GM18526 (cell line): ENCODE measurements around the gene TIRAP.

ENCODE experiments used
- POLR2A ChIP-seq: IDR thresholded peaks from 3 replicates; pipeline ENCODE4 v1.6.1; 2011; ENCODE audit not compliant: insufficient read length; ENCODE audit errors: extremely low read depth

The TIRAP gene

DNA sequence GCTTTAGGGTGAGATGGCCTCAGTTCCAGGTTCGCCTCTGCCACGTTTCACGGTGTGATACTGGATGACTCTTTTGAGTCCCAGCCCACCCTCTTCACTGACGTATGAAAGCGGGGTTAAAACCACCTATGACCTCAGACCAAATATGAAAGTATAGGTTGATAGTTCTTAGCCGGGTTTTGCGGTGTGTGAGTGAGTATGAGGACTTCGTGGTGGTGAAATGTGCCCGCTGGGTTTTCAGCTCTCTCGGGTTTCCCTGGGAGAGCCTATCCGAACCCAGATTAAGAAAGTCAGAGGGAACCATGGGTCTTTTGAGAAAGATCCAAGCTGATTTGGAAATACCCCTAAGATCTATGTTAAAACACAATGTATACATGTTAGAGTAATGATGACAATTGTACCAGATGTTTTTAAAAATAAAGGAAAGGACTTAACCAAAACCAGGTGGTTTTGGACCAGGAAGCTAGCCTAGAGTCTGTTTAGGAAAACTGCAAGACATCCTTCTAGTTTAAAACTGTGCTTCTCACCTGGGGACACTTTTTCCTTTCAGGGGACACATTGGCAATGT lies 46.8 kb downstream of the TIRAP start:
- no peak for TF ChIP-seq POLR2A

GRCh38 chr11:126331286-126331685 lies 48.4 kb downstream of the TIRAP start:
- TF ChIP-seq POLR2A = no peak

GRCh38 chr11:126332221-126332711 lies 49.4 kb downstream of the TIRAP start:
- TF ChIP-seq POLR2A = no peak

DNA sequence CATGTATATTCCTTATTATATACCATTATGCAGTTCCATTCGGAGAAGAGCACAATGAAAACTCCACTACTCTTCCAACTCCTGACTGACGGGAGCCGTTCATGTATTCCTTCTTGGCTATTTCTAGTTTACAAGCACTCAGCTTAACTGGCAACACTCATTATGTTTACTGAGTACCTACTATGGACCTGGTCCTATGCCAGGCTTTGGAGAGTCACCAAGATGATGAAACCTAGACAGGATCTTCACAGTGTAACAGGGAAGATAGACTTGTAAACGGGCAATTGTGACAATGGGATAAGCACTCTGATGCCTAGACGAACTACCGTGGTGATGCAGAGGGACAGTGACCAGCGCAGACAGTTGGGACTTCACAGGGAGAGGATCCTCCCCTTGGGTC lies 50.2 kb downstream of the TIRAP start:
- no peak for TF ChIP-seq POLR2A

GRCh38 chr11:126334659-126335462 lies 52.0 kb downstream of the TIRAP start:
- TF ChIP-seq POLR2A = no peak

DNA sequence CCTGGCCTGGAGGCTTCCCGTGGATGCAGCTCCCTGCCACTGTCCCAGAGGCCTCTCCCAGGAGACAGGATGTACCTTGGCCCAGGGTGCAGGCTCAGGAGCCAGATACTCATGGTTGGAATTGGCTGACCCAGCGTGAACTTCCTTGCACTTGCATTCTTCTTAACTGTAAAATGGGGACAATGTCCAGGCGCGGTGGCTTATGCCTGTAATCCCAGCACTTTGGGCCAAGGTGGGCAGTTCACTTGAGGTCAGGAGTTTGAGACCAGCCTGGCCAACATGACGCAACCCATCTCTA lies 52.5 kb downstream of the TIRAP start:
- no peak for TF ChIP-seq POLR2A

- no peak for TF ChIP-seq POLR2A
Measured at GRCh38 chr11:126336138-126336541, 53.2 kb downstream of the TIRAP start.

- TF ChIP-seq POLR2A = no peak
Measured at GRCh38 chr11:126336671-126337101, 53.8 kb downstream of the TIRAP start.

GRCh38 chr11:126337126-126337473 lies 54.2 kb downstream of the TIRAP start:
- TF ChIP-seq POLR2A = no peak

GRCh38 chr11:126337474-126338241 lies 54.8 kb downstream of the TIRAP start:
- no peak for TF ChIP-seq POLR2A

DNA sequence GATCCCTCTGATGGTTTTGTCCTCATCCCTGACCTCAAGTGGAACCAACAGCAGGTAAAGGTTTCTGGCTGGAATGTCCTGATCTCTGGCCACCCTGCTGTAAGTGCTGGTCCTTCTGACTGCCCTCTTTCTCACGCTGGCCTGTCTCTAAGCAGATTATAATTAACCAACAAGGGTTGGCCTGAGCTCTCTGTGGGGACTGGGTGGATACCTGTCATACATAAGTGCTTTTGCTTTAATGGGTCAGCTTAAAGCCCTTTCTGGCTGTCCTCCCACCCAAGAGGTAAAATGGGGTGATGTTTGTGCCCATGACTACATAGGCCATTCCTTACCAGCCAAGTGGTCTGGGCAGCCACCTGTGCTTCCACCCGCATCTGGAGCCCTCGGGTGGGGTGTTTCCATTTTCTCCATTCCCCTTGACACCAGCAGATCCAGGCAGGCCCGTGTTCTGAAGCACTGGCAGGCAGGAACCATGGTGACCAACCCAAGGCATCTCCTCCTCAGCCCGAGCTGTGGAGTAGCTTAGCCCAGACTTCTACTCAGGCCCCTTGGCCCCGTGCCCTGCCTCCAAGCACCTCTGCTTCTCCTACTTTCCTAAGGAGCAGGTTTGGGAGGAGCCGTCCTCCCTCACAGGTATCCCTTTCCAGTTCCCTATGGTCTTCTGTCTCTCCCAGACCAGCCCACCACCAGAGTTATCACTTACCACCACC lies 55.6 kb downstream of the TIRAP start:
- TF ChIP-seq POLR2A = no peak

DNA sequence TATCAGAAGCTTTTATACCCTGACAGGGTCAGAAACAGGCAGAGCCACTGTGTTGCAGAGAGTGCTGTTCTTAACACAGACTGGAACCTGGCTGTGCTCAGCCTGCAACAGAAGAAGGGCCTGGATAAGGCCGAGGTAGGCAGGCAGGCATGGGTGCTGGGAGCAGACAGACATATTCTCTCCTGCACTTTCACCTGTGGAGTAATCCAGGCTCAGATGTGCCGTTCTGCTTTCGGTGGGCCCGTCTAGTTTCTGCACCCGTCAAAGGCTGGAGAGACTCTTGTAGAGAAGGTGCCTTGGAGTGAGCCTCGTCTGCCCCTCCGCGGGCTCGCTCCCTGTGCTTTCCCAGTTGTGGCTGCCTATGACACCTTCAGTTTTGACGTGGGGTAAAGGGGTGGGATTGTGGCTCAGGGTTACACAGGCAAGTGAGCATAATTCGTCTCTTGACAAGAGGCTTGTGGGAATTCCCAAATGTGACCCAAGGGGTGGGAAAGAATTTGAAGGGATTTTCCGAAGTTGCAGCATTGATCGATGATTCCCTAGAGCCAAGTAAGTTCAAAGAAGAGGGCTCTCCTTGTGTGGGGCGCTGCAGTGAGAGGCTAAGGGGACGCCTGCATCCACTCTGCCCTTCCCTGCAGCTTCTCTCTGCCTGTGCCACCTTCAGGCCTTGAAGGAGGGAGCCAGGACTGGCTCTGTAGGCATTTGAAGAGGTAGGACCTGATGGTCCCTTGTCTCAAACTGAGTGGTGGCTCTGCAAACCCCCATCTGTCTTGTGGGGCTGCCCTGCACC lies 56.4 kb downstream of the TIRAP start:
- no peak for TF ChIP-seq POLR2A

GRCh38 chr11:126339863-126340434 lies 57.1 kb downstream of the TIRAP start:
- no peak for TF ChIP-seq POLR2A

GRCh38 chr11:126340960-126341606 lies 58.2 kb downstream of the TIRAP start:
- no peak for TF ChIP-seq POLR2A
